A549 (cell line): ENCODE data around the gene ASCC2. TPM values are rescaled to one million over a fixed set of nuclear protein-coding genes. Genes with fewer than 3 reads are reported as not detected.

Source experiments
- ATAC-seq, 2 experiments: fragments of 200-7000 bp in 1 of 2; fragments of >200 bp in 1 of 2; cut with Nextera tagmentation in 1 of 2; cut with Tn5 transposase in 1 of 2; 3 replicates each; pipeline versions ENCODE4 v1.8.0 to v1.9.1; 2018 to 2020; ENCODE audit warnings: mild to moderate bottlenecking in 1 of 2, moderate library complexity in 1 of 2
- CTCF ChIA-PET: fragments of 300-600 bp; sonication (Branson Sonifier 250); formaldehyde crosslinking; extraction: SDS; loops from one replicate; lab custom pipeline; 2021; ENCODE audit warnings: antibody characterized with exemption, inconsistent platforms; lab: Yijun Ruan, JAX
- POLR2A ChIA-PET: fragments of 350-600 bp; formaldehyde crosslinking; extraction: SDS; loops from one replicate; lab custom pipeline; 2021; ENCODE audit warnings: antibody characterized with exemption, inconsistent platforms; lab: Yijun Ruan, JAX
- DNase-seq, 2 experiments: peaks; one replicate each; pipeline versions ENCODE4 v3.0.0 to v3.0.0-alpha.2; 2011 to 2016; ENCODE audit warnings: low read depth in 1 of 2, low spot score in 1 of 2
- FAIRE-seq: peaks from 2 replicates; lab custom pipeline; 2011; peaks lifted over from hg19 to GRCh38; lab: Jason Lieb, UNC
- H3K27ac ChIP-seq, 2 experiments: fragments of >200 bp; sonication (Bioruptor Twin); formaldehyde crosslinking; 3 replicates each; pipeline ENCODE4 v1.5.1; 2016 to 2017
- H3K4me1 ChIP-seq: fragments of >200 bp; sonication (Bioruptor Twin); formaldehyde crosslinking; 3 replicates; pipeline ENCODE4 v1.6.1; 2016
- H3K4me2 ChIP-seq: fragments of >200 bp; sonication (Bioruptor Twin); formaldehyde crosslinking; 3 replicates; pipeline ENCODE4 v1.6.1; 2016
- H3K4me3 ChIP-seq: fragments of >200 bp; sonication (Bioruptor Twin); formaldehyde crosslinking; 3 replicates; pipeline ENCODE4 v1.5.1; 2016
- H3K9me3 ChIP-seq: fragments of >200 bp; sonication (Bioruptor Twin); formaldehyde crosslinking; 3 replicates; pipeline ENCODE4 v1.6.1; 2016
- CHD4 ChIP-seq: fragments of 200-600 bp; sonication (generic); IDR thresholded peaks from 2 replicates; pipeline ENCODE4 v1.6.1; 2016; ENCODE audit warnings: antibody characterized with exemption, mild to moderate bottlenecking, borderline replicate concordance
- E2F6 ChIP-seq: IDR thresholded peaks from 2 replicates; pipeline ENCODE4 v1.6.1; 2012; ENCODE audit warnings: low read depth, borderline replicate concordance
- EHF ChIP-seq: fragments of 250-450 bp; sonication (Bioruptor Pico); IDR thresholded peaks from 2 replicates; pipeline ENCODE4 v1.5.0; 2020; ENCODE audit warnings: mild to moderate bottlenecking
- EP300 ChIP-seq, 2 experiments: fragments of >200 bp; sonication (Bioruptor Twin); formaldehyde crosslinking; IDR thresholded peaks; 2 replicates in 1 of 2; 3 replicates in 1 of 2; pipeline ENCODE4 v1.6.1; 2016 to 2017
- ESRRA ChIP-seq: fragments of 150-350 bp; IDR thresholded peaks from 2 replicates; pipeline ENCODE4 v1.6.1; 2014; ENCODE audit warnings: mild to moderate bottlenecking, low read length, borderline replicate concordance
- FOSB ChIP-seq: fragments of 250-450 bp; sonication (Bioruptor Pico); IDR thresholded peaks from 2 replicates; pipeline ENCODE4 v1.5.0; 2020; ENCODE audit warnings: mild to moderate bottlenecking, moderate library complexity
- FOXS1 ChIP-seq: fragments of 250-450 bp; sonication (Bioruptor Pico); IDR thresholded peaks from 2 replicates; pipeline ENCODE4 v1.5.0; 2020; ENCODE audit warnings: mild to moderate bottlenecking, moderate library complexity
- GATA3 ChIP-seq: IDR thresholded peaks from 2 replicates; pipeline ENCODE4 v1.6.1; 2012; ENCODE audit warnings: borderline replicate concordance
- HOXA7 ChIP-seq: fragments of 250-450 bp; sonication (Bioruptor Pico); IDR thresholded peaks from 2 replicates; pipeline ENCODE4 v1.5.0; 2020; ENCODE audit warnings: mild to moderate bottlenecking, moderate library complexity
- KDM1A ChIP-seq: fragments of 200-600 bp; sonication (generic); IDR thresholded peaks from 2 replicates; pipeline ENCODE4 v1.6.1; 2016; ENCODE audit warnings: low read depth, mild to moderate bottlenecking
- KDM5A ChIP-seq: fragments of 200-600 bp; sonication (generic); IDR thresholded peaks from 2 replicates; pipeline ENCODE4 v1.6.1; 2016; ENCODE audit warnings: antibody characterized with exemption, mild to moderate bottlenecking
- MYC ChIP-seq: IDR thresholded peaks from 2 replicates; pipeline ENCODE4 v1.6.1; 2012; ENCODE audit warnings: mild to moderate bottlenecking, inconsistent platforms, low read length, improper control_type of control experiment, borderline replicate concordance
- PBX3 ChIP-seq: IDR thresholded peaks from 2 replicates; pipeline ENCODE4 v1.6.1; 2012
- PHF8 ChIP-seq: fragments of 200-600 bp; sonication (generic); IDR thresholded peaks from 2 replicates; pipeline ENCODE4 v1.6.1; 2016; ENCODE audit warnings: low read depth, mild to moderate bottlenecking, antibody characterized with exemption, moderate library complexity, borderline replicate concordance
- POLR2A ChIP-seq: IDR thresholded peaks from 2 replicates; pipeline ENCODE4 v1.6.1; 2012; ENCODE audit warnings: mild to moderate bottlenecking, low read length
- SREBF2 ChIP-seq: fragments of 450-650 bp; IDR thresholded peaks from 2 replicates; pipeline ENCODE4 v1.6.1; 2014; ENCODE audit warnings: mild to moderate bottlenecking, moderate library complexity
- TP53 ChIP-seq: fragments of 250-450 bp; sonication (Bioruptor Pico); IDR thresholded peaks from 2 replicates; pipeline ENCODE4 v1.5.0; 2021; ENCODE audit warnings: mild to moderate bottlenecking, moderate library complexity
- WGBS: methylation state at CpG from one replicate; pipeline ENCODE4 v1.1.6; 2017; ENCODE audit errors: missing lambda C conversion rate; 5-methylcytosine and 5-hydroxymethylcytosine counted together
- polyA plus RNA-seq, 4 experiments: library from polyadenylated mRNA; depleted of rRNA in 3 of 4; stranded (reverse); fragments of >200 nt; fragmentation: RNase III in 1 of 4; extraction: RNeasy Plus Mini Kit Qiagen cat#74134 plus additional on column Dnase treatment in 1 of 4; gene quantifications; 2 replicates in 3 of 4; 3 replicates in 1 of 4; pipeline ENCODE4 v1.2.3, GENCODE V29; 2011 to 2017
- TF ChIP-seq, protein P1 (sequence below): fragments of >200 bp; sonication (Bioruptor Twin); formaldehyde crosslinking; IDR thresholded peaks from 3 replicates; pipeline ENCODE4 v1.5.1; 2016
- TF ChIP-seq, protein P2 (sequence below): fragments of 150-350 bp; IDR thresholded peaks from 2 replicates; pipeline ENCODE4 v1.6.1; 2014; ENCODE audit warnings: low read depth, mild to moderate bottlenecking, low read length
- TF ChIP-seq, protein P3 (sequence below): IDR thresholded peaks from 2 replicates; pipeline ENCODE4 v1.6.1; 2012

Gene ASCC2
- polyA plus RNA-seq, 2 of the 4 experiments (the other 2 are of a cell fraction) = 27.2 to 31.6 TPM

GRCh38 chr22:29753808-29754657 is 84.0 kb downstream of the ASCC2 start:
- Histone ChIP-seq H3K4me2 (no peak overlapping the region), H3K9me3 (no peaks in the 10 kb centered on the region), H3K4me1 (no peaks in the 10 kb centered on the region), H3K4me3 (no peak overlapping the region), H3K27ac (no peak overlapping the region)
- DNase-seq (no peak), ATAC-seq (no peak), FAIRE-seq (no peak)
- ChIA-PET POLR2A (no interaction called here), CTCF (interaction anchor here (0.7 to 2.0 kb wide), 4 partner anchors 8 to 251 kb away, joined by 3 to 8 read pairs (median 4); no protein-coding TSS in a partner anchor)
- 77% methylated on average over 14 of the region's 16 CpGs for WGBS
- no peak for TF ChIP-seq GATA3
- no peak for TF ChIP-seq HOXA7
- TF ChIP-seq KDM1A = no peak
- TF ChIP-seq EP300 (IDR thresholded peaks at IDR 0.05) = no peak
- TF ChIP-seq FOXS1 = no peak
- no peak for TF ChIP-seq TP53 (CRISPR knock-in tag)
- TF ChIP-seq ESRRA = no peak
- TF ChIP-seq PBX3 = no peak
- TF ChIP-seq E2F6 = no peak
- no peak for TF ChIP-seq KDM5A
- TF ChIP-seq SREBF2 = no peak
- no peak for TF ChIP-seq CHD4
- TF ChIP-seq EHF (CRISPR knock-in tag) = no peak

DNA sequence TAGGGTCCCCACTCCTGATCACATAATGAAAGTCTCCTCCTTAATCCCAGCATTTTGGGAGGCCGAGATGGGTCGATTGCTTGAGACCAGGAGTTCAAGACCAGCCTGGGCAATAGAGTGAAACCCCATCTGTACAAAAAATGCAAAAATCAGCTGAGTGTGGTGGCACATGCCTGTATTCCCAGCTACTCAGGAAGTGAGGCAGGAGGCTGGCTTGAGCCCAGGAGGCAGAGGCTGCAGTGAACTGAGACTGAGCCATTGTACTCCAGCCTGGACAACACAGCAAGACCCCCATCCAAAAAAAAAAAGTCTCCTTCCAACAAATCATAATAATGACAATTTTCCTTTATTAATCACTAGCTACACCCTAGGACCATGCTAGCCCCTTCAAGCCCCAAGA is 86.4 kb downstream of the ASCC2 start:
- FAIRE-seq (no peak), ATAC-seq (no peak), DNase-seq (no peak)
- no peak for TF ChIP-seq PHF8
- TF ChIP-seq, protein P1, sequence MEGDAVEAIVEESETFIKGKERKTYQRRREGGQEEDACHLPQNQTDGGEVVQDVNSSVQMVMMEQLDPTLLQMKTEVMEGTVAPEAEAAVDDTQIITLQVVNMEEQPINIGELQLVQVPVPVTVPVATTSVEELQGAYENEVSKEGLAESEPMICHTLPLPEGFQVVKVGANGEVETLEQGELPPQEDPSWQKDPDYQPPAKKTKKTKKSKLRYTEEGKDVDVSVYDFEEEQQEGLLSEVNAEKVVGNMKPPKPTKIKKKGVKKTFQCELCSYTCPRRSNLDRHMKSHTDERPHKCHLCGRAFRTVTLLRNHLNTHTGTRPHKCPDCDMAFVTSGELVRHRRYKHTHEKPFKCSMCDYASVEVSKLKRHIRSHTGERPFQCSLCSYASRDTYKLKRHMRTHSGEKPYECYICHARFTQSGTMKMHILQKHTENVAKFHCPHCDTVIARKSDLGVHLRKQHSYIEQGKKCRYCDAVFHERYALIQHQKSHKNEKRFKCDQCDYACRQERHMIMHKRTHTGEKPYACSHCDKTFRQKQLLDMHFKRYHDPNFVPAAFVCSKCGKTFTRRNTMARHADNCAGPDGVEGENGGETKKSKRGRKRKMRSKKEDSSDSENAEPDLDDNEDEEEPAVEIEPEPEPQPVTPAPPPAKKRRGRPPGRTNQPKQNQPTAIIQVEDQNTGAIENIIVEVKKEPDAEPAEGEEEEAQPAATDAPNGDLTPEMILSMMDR = no peak
- ChIA-PET POLR2A (no interaction called here), CTCF (interaction anchor here (0.8 kb wide), 1 partner anchor 13 kb away, joined by 3 read pairs; no protein-coding TSS in a partner anchor)
- WGBS = 94% methylated on average over 2 of the region's 2 CpGs
- Histone ChIP-seq H3K9me3 (no peaks in the 10 kb centered on the region), H3K4me2 (no peak overlapping the region), H3K27ac (no peak overlapping the region), H3K4me1 (no peaks in the 10 kb centered on the region), H3K4me3 (no peak overlapping the region)

DNA sequence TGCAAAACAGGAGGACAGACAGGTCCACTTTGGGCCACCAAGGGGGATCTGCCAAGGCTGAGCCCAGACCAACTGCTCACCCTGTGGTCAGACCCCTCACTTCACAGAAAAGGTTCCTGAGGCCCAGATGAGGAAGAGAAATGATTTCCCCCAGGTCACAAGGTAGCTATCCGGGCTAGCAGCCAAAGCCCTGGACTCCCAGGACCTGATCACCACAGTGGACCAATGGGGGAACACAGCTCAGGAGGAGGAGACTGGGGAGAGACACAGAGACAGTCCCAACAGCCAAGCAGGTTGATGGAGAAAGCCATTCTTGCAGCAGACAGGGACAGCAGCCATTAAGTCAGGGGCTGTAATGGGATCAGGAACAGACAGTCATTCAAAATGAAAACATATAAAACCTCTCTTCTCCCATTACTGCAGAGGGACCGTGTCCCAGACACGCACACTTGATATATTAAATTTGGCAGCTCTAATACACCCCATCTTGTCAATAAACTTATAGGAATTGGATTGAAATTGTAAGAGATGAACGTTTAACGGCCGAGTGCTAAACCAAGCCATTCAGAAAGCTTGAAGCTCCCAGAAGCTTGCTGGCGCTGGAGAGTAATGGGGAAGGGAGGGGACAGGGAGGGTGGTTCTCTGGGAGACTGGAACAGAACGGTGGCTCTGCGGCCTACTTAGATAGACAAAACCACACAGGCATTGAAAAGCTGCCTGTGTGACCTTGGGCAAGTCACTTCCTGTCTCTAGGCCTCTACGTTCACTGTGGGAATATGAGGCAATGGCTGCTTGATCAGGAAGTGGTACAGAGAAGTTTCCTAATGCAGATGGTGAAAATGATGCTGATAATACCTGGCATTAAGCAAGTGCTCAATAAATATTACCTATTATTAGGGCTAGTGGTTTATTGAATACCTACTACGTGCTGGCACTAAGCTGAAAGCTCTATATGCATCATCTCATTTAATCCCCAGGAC is 87.2 kb downstream of the ASCC2 start:
- ChIA-PET CTCF (interaction anchor here (0.6 kb wide), 1 partner anchor 12 kb away, joined by 3 read pairs; no protein-coding TSS in a partner anchor), POLR2A (no interaction called here)
- no peak for FAIRE-seq
- Histone ChIP-seq H3K4me1 (no peaks in the 10 kb centered on the region), H3K4me2 (no peak overlapping the region), H3K4me3 (no peak overlapping the region), H3K27ac (no peak overlapping the region), H3K9me3 (no peaks in the 10 kb centered on the region)
- 86% methylated on average over 11 of the region's 11 CpGs for WGBS
- DNase-seq = no peak
- ATAC-seq = no peak
- TF ChIP-seq POLR2A (no peak), HOXA7 (no peak), MYC (no peak), FOSB (no peak), E2F6 (no peak)
- TF ChIP-seq, protein P1 = no peak
- TF ChIP-seq, protein P2, sequence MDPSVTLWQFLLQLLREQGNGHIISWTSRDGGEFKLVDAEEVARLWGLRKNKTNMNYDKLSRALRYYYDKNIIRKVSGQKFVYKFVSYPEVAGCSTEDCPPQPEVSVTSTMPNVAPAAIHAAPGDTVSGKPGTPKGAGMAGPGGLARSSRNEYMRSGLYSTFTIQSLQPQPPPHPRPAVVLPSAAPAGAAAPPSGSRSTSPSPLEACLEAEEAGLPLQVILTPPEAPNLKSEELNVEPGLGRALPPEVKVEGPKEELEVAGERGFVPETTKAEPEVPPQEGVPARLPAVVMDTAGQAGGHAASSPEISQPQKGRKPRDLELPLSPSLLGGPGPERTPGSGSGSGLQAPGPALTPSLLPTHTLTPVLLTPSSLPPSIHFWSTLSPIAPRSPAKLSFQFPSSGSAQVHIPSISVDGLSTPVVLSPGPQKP = no peak
- TF ChIP-seq, protein P3, sequence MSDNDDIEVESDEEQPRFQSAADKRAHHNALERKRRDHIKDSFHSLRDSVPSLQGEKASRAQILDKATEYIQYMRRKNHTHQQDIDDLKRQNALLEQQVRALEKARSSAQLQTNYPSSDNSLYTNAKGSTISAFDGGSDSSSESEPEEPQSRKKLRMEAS = no peak
